ENCODE data around the gene SPATA33. TPM values are rescaled to one million over a fixed set of nuclear protein-coding genes. Genes with fewer than 3 reads are reported as not detected.

Gene SPATA33
- total RNA-seq, 4 donors from 2014 or later: 1.2 to 2.7 (median 2.1) TPM

- in situ Hi-C loops (cut with MboI; ENCODE audit: low sequenced_read_pairs in 4 of 4): no loop called here
- Histone ChIP-seq H3K27me3 (peaks cover 18 to 37% (median 24%) of the 10 kb centered on the region in 3 donors), H3K36me3 (no peaks in the 10 kb centered on the region), H3K9me3 (no peaks in the 10 kb centered on the region), H3K4me3 (no peak overlapping the region), H3K4me1 (no peaks in the 10 kb centered on the region), H3K27ac (no peak overlapping the region)
- no peak for TF ChIP-seq POLR2A (IDR thresholded peaks at IDR 0.05)
- no peak for TF ChIP-seq CTCF (IDR thresholded peaks at IDR 0.05 in 4 of 5, conservative IDR thresholded peaks at IDR 0.05 in 1 of 5)
- intact Hi-C loops (cut with DNase I; ENCODE audit: low total_unique reads): no loop called here
- ATAC-seq (no peak), DNase-seq (no peak)
Observed at GRCh38 chr16:89616623-89617022, 41.0 kb upstream of the SPATA33 start.

- ATAC-seq (no peak), DNase-seq (no peak)
- H3K36me3 ChIP-seq: no peaks in the 10 kb centered on the region
- no peak for TF ChIP-seq POLR2A (IDR thresholded peaks at IDR 0.05)
- TF ChIP-seq CTCF (IDR thresholded peaks at IDR 0.05 in 4 of 5, conservative IDR thresholded peaks at IDR 0.05 in 1 of 5): no peak
- intact Hi-C loops (cut with DNase I; ENCODE audit: low total_unique reads) (no loop called here), in situ Hi-C loops (cut with MboI; ENCODE audit: low sequenced_read_pairs in 4 of 4) (no loop called here)
- no peak overlapping the region for H3K4me3 ChIP-seq
- no peak overlapping the region for H3K27ac ChIP-seq
- no peaks in the 10 kb centered on the region for H3K4me1 ChIP-seq
- H3K9me3 ChIP-seq: no peaks in the 10 kb centered on the region
- H3K27me3 ChIP-seq: peaks cover 18 to 41% (median 24%) of the 10 kb centered on the region in 3 donors
Observed at GRCh38 chr16:89617036-89617435, 40.6 kb upstream of the SPATA33 start.

GRCh38 chr16:89618109-89618998 is 39.3 kb upstream of the SPATA33 start:
- Histone ChIP-seq H3K27ac (no peak overlapping the region), H3K9me3 (no peaks in the 10 kb centered on the region), H3K4me3 (no peak overlapping the region), H3K27me3 (peaks cover 11 to 36% (median 24%) of the 10 kb centered on the region in 3 donors), H3K36me3 (no peaks in the 10 kb centered on the region), H3K4me1 (no peaks in the 10 kb centered on the region)
- TF ChIP-seq CTCF (IDR thresholded peaks at IDR 0.05 in 4 of 5, conservative IDR thresholded peaks at IDR 0.05 in 1 of 5) (no peak), POLR2A (IDR thresholded peaks at IDR 0.05) (no peak)
- intact Hi-C loops (cut with DNase I; ENCODE audit: low total_unique reads) (no loop called here), in situ Hi-C loops (cut with MboI; ENCODE audit: low sequenced_read_pairs in 4 of 4) (no loop called here)
- no peak for DNase-seq
- ATAC-seq: no peak

GRCh38 chr16:89619840-89620239 is 37.8 kb upstream of the SPATA33 start:
- ATAC-seq (no peak), DNase-seq (no peak)
- intact Hi-C loops (cut with DNase I; ENCODE audit: low total_unique reads): no loop called here
- Histone ChIP-seq H3K4me1 (no peaks in the 10 kb centered on the region), H3K9me3 (no peaks in the 10 kb centered on the region), H3K36me3 (no peaks in the 10 kb centered on the region), H3K27me3 (peaks cover 12 to 40% (median 21%) of the 10 kb centered on the region in 3 donors), H3K4me3 (no peak overlapping the region), H3K27ac (no peak overlapping the region)
- TF ChIP-seq CTCF (IDR thresholded peaks at IDR 0.05 in 4 of 5, conservative IDR thresholded peaks at IDR 0.05 in 1 of 5) (no peak), POLR2A (IDR thresholded peaks at IDR 0.05) (no peak)
- in situ Hi-C loops (cut with MboI; ENCODE audit: low sequenced_read_pairs in 4 of 4): no loop called here
